GM21526 (cell line): ENCODE results near the gene TTC1.
"Not testable (repeated sequence)": the region's sequence is repeated elsewhere in the genome, so short reads cannot be mapped to it uniquely, and the experiment has no call there.

Experiments
- ATAC-seq: cut with Tn5 transposase; IDR thresholded peaks from one replicate; pipeline ENCODE4 v1.9.1; 2021; ENCODE audit warnings: moderate library complexity; ENCODE audit not compliant: unreplicated experiment, low FRiP score

Gene TTC1

DNA sequence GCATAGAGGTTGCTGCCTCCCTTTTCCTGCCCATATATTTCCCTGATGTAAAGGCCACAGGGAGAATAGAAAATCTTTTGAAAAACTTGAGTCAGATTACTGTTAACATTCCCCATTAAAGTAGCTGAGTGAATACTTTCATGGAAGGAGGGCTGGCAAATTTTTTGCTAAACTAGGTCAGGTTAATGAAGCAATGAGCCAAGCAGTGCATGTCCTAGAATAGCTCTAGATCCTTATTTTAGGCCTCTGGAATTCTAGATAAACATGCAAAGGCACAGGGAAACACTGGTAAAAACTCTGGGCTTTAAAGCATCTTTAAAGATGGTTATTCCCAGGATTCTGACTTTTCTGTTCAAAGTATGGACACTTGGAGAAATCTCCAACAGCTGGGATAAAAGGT, 27.9 kb downstream of the TTC1 start:
- ATAC-seq: no peak

DNA sequence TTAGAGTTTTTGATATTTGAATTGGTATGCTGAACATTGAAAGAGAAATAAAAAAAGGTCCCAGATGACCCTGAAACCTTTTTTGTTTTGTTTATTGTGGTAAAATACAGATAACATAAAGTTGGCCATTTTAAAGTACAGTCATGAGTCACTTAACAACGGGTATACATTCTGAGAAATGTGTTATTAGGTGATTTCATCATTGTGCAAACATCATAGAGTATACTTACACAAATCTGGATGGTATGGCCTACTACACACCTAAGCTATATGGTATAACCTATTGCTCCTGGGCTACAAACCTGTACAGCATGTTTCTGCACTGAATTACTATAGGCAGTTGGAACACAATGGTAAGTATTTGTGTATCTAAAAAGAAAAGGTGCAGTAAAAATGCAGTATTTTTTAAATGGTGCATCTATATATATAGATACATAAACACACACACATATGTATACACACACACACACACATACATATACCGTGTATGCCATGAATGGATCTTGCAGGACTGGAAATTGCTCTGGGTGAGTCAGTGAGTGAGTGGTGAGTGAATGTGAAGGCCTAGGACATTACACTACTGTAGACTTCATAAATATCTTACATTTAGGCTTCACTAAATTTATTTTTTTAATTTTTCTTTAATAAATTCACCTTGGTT, 31.0 kb downstream of the TTC1 start:
- no peak for ATAC-seq

DNA sequence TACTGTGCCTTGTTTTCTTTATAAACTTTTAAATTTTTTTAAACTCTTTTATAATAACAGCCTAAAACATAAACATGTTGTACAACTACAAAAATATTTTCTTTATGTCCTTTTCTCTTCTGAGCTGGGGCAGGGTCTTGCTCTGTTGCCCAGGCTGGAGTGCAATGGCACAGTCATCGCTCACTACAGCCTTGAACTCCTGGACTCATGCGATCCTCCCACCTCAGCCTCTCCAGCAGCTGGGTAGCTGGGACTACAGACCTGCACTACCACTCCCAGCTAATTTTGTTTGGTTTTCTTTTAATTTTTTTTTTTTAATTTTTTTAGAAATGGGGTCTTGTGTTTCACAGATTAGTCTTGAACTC, 31.5 kb downstream of the TTC1 start:
- ATAC-seq: no peak

DNA sequence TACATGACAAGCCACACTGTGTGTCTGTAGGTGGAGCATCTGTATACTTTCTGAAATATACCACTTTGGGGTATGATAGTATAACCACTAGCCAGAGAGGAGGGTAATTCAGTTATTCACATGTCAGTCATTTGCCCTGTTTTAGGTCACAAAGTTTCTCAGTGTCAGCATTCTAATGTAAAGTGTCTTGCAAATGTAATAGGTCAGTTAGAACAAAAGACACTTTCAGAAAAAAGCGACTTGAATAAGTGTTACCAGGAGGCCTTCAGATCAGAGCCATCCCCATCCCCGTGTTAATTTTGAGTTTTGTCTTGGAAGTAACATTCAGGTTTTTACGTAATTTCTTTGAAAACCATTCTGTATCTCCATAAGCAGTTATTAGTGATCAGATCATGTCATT, 33.7 kb downstream of the TTC1 start:
- ATAC-seq: no peak

DNA sequence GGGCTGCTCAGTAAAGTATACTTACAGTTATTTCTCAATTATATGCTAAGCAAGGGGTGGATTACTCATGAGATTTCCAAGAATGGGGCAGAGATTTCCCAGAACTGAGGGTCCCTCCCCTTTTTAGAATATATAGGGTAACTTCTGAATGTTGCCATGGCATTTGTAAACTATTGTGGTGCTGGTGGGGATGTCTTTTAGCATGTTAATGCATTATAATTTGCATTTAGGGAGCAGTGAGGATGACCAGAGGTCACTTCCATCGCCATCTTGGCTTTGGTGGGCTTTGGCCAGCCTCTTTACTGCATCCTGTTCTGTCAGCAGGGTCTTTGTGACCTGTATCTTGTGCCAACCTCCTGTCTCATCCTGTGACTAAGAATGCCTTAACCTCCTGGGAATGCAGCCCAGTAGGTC, 35.5 kb downstream of the TTC1 start:
- no peak for ATAC-seq

DNA sequence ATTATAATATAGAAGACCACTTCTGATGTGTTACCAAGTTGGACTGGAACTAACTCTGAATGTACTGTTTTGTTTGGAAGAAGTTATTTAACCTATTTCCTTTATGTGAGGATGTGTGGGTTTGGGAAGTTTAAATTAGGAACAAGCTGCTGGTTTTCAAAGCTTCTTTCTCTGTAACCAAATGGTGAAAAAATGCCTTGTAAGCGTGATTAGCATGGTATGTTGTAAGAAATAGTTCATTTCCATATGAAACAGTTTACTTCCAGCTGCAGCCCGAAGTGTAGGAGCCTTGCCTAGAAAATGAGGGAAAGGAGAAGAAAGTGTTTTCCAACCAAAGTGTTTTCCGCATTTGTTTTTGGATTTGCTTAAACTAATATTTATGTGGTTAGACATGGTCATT, 36.0 kb downstream of the TTC1 start:
- ATAC-seq: no peak

DNA sequence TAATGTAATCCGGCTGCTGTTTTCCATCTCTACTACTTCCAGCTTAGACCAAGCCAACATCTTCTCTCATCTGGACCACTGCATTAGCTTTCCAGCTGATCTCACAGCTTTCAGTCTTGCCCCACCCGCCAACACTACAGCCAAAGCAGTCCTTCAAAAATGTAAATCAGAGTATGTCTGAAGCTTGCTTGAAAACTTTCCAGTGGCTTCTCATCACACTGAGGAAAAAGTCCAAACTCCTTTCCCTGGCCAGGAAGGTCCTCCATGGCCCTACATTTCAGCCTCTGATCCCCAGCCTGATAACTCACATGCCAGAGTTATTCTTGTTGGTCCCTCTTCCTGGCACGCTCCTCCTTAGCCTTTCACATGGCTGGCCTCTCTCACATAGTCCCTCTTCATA, 38.5 kb downstream of the TTC1 start:
- no peak for ATAC-seq

DNA sequence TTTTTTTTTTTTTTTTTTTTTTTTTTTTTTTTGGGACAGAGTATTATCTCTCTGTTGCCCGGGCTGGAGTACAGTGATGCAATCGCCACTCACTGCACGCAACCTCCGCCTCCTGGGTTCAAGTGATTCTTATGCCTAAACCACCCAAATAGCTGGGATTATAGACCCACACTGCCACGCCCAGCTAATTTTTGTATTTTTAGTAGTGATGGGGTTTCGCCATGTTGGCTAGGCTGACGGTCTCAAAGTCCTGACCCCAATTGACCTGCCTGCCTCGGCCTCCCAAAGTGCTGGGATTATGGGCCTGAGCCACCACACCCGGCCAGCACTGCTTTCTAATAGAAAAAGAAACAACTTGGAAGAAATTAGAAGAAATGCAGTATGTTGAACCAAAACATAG, 39.2 kb downstream of the TTC1 start:
- ATAC-seq: no peak

DNA sequence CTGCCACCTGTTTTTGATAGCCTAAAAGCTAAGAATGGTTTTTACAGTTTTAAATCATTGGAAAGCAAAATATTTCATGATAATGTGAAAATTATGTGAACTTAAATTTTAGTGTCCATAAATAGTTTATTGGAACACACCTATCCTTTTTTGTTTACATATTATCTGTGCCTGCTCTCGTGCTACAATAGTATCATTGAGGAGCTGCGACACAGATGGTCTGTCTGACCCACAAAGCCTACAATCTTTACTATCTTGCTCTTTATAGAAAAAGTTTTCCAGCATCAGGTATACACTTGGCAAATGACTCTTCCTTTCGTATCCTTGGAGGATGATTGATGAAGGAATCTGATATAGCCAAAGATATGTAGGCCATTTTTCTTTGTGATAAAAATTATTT, 40.2 kb downstream of the TTC1 start:
- no peak for ATAC-seq

DNA sequence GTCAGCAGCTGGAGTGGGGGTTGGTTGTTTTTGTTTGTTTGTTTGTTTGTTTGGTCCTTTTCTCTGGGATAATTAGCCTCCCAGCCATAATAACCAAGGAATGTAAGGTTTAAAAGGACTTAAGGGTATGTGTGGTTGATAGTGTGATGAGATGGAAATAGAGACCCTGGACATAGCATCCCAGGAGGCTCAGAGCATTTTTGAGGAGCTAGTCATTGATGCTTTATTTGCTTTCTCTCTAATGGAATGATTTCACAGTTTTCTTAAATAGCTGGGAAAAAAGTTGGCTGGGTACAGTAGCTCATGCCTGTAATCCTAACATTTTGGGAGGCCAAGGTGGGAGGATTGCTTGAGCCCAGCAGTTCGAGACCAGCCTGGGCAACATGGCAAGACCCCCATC, 45.1 kb downstream of the TTC1 start:
- ATAC-seq: no peak

DNA sequence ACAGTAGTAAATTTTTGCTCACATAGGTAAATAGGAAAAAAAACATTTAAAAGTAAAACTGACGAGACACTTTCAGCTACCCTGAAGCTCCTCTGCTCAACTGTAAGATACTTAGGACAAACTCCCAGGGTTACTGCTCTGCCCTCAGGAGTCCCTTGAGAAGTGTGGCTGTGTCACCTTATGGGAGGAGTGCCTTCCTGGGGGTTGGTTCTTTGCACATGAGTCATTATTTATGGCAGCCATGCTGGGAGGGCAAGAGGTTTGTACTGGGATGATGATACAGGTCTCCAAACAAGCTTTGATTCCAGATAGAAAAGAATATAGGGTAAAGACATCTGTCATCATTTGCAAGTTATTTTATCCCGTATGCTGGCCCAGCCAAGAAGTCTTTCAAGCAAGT, 45.9 kb downstream of the TTC1 start:
- no peak for ATAC-seq

DNA sequence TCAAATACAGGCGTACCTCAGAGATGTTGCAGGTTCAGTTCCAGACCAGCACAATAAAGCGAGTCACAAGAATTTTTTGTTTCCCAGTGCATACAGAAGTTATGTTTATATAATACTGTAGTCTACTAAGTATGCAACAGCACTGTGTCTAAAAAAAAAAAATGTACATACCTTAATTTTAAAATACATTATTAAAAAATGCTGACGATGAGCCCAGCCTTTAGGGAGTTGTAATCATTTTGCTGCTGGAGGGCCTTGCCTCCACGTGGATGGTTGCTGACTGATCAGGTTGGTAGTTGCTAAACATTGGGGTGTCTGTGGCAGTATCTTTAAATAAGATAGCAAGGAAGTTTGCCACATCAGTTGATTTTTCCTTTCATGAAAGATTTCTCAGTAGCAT, 48.3 kb downstream of the TTC1 start:
- ATAC-seq: no peak

DNA sequence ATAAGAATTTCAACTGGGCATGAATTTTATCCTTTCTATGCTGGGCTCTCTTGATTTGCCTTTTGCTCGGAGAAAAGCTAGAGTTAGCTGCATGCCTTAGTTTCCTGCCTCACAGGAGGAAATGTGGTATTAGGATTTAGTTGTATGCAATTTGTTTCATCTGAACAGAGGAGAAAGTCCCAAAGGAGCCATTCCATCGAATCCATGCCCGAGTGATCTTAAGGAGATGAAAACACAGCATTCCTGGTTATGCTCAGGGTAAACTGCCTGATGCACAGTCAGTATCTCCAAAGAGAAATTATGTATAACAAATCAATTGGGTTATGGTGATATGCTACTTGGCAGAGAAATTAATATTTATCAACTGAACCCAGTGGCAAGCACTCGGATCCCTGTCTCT, 51.1 kb downstream of the TTC1 start:
- no peak for ATAC-seq

DNA sequence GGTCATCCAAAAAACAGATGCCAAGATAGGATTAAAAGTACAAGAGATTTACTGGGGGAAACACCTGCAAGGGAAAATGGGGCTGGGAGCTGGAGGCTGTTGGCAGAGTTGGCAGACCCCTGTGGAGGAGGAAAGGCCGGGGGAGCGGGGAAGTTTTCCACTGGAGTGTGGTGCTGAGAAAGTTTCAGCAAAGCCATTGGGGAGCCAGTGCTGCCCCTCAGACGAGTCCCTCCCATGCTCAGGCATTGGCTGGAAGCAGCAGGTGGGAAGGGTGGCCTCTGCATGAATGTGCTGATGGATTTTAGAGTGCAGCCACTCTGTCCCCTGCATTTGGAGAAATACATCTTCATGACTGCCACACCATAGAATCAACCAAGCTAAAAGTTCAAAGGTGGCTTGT, 52.8 kb downstream of the TTC1 start:
- ATAC-seq: no peak

DNA sequence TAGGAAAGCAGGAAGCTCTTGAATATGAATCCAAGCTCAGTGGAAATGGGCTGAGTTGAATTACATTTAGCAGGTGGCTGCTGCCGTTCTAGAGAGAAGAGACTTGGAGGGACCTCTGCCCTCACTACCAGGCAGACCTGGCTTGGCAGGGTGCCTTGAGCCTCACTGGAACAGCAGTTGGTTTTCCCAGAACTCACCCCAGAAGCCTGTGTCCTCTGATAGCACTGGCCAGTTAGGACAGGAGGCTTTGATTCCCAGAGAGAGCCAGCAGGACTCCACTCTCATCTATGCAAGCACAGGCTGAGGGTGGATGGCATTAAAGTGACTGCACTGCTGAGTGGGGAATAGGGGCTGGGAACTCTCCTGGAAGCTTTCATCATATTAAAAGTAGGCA, 55.5 kb downstream of the TTC1 start:
- ATAC-seq: no peak

DNA sequence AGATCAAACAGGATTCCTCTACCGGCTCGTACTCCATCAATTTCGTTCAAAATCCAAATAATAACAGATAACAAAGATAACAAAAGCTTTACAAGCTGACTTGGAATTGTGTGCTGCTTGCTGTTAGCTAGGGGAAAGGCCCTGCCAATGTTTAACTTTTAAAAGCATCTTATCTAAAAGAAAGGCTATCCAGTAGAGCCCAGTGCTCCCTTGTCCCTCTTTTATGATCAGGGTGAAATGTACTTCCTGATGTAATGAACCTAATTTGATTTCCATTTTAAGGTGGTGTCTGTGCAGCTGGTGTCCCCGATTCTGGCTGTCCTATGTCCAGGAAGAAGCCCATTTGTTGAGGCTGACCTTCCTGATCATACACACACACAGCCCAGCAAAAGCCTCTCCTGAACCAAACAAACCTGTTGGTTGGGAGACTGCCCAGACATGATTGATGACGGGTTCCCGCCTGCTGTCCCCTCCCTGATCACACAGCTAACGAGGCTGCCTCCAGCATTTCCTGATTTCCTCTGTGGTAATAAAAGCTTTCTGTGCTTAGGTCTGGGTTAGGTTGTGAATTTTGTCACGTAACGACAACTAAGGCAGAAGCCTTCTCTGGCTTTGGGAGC, 56.2 kb downstream of the TTC1 start:
- no peak for ATAC-seq

DNA sequence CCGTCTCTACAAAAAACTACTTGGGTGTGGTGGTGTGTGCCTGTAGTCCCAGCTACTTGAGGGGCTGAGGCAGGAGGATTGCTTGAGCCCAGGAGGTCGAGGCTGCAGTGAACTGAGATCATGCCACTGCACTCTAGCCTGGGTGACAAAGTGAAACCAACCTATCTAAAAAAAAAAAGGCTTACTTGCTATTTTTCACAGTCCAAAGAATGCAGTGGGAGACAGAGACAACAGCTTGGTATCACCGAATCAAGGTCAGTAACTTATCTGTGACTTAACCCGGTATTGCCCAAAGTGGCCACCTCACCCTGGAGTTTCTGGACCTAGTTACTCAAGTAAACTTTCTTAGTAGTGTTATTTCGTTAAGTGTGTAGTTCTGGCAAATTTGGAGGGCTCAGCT, 60.2 kb downstream of the TTC1 start:
- ATAC-seq: not testable (repeated sequence)

DNA sequence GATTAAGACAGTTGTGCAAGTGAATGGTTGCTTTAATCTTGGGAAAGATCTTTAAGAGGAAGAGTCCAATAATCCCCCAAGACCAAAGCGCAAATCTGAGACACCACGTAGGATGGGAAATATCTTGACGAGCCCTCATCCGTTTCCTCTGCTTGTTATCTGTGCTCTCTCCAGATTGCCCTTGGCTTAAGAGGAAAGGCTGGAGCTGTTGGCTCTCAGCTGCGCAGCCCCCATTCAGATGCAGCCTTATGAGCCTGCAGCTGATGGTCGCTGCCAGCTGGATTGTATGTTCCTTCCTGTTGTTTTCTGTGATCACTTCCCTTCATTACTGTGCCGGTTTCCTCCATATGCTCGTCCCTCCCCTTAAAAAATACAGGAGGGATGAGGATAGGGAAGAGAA, 62.6 kb downstream of the TTC1 start:
- no peak for ATAC-seq

DNA sequence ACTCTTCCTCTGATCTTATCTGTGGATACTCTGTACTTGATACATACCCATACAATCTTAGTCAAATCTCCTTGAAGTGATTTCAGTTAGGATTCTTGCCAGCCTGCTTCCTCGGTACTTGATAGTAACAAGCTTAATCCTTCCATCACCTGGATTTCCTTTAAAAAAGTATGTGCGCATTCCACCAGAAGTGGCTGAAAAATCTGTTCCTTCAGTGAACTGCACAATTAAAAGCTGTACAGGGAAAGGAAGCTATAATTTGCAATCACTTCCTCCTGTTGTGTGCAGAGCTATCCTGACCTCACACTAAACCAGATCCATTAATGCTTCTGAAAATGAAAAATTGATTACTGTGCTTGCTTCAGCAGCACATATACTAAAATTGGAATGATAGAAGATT, 63.0 kb downstream of the TTC1 start:
- no peak for ATAC-seq

DNA sequence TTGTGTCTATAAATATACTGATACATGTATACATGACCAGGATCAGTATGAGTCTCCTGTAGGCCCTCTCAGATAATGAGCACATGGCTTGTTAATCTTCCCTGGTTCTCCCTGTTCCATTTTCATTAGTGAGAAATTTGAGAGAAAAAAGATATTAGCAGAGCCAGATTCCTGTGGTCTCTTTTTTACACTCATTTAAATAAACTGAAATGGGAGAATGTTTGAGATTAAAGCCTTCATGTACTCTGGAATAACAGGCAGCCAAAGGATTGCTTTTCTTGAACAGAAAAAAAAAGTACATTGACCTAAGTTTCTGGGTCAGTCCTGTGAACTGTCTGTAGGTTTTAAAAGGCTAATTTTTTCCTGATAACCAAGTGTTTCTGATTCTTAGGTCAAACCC, 66.1 kb downstream of the TTC1 start:
- no peak for ATAC-seq

DNA sequence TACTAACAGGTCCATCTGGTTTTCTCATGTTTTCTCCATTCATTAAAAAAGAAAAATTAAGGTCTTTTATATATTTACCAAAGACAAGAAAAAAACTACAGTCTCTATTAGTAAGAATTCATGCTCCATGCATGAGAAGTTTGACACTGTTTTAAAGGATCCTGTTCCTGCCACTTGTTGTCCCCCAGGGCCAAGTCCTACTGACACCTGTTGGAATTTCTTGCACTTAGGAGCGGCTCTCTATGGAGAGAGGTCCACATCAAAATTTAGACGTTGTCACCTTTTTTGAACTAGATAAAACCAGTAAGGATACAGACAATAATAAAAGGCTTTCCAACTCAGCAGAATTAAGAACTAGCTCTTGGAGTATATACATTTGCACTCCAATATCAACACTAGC, 68.1 kb downstream of the TTC1 start:
- ATAC-seq: no peak

DNA sequence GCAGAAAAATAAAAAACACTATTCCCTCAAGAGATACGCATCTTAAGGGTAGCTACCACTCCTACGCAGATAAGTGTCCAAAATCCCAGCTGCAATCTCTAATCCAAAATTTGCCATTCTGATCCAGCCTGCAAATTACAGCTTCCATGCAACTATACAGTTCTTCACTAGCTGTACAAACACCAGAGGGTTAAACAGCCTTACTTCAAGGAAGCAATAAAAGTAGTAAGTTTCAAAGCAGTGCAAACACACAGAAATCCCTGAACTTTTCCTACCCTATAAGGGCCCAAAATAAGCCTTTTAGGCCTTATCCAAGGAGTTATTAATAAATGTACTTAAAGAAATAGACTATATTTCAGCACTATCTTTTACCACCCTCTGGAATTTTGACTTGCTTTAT, 70.8 kb downstream of the TTC1 start:
- ATAC-seq: no peak

DNA sequence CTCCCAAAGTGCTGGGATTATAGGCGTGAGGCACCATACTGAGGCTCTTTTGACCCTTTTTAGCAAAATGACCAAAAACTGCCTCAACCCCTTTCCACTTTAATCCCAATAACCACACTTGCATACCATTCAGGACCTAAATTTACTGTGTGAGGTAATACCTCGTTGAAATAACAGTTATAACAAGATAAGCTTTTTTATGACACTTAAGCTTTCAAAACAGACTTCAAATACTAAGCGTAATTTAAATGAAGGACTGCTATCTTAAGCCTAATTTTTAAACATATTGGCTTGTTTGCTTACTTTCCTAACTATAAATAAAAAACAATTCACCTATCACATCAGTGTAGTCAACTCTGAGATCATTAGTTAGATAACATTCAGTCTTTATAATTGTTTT, 72.6 kb downstream of the TTC1 start:
- no peak for ATAC-seq
